G401.6 (cell line): ENCODE results near the gene MTARC2.
"Not testable (repeated sequence)": the region's sequence is repeated elsewhere in the genome, so short reads cannot be mapped to it uniquely, and the experiment has no call there.

Experiments
- FAIRE-seq: peaks from 2 replicates; lab custom pipeline; 2012; peaks lifted over from hg19 to GRCh38; lab: Jason Lieb, UNC

Gene MTARC2

DNA sequence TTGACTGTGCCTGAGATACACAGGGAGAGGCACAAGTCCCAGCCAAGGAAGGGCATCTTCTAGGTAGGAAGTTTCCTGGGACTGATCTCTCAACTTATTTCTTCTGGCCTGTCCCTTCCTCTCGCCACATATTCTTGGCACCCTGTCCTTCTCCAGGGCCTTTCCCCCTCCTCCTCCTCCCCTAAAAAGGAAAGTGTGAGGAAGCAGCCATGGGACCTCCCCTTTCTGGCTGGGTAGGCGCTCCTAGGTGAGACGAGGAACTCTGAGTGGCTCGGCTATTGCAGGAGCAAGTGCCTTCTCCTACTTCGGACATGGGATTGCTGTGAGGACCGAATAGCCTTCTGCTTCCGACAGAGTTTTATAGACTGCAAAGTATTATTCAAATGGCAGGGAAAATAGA lies 15.5 kb upstream of the MTARC2 start:
- FAIRE-seq: no peak

DNA sequence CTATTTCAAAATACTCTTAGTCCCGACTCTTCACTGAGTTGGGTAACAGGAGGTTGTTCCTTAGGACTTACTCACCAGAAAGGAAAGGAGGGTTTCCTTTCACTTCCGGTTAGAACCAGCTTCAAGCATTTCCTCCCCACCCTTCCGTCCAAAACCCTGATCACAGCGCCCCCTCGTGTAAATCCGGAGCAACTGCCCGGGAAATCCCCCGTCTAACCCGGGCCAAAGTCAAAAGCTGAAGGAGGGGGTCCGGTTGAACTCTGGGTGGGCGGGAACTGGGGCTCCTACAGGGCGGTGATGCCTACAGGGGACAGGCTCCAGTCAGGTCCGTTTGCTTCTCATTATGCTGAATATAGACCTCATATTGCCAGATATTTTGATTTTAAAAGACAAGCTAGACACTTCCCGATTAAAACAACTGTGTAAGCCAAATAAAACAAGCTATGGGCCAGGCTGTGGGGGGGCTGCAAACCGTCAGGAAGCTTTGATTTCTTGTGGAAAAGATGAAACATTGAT lies 15.0 kb upstream of the MTARC2 start:
- peak; percentile 37 for FAIRE-seq

DNA sequence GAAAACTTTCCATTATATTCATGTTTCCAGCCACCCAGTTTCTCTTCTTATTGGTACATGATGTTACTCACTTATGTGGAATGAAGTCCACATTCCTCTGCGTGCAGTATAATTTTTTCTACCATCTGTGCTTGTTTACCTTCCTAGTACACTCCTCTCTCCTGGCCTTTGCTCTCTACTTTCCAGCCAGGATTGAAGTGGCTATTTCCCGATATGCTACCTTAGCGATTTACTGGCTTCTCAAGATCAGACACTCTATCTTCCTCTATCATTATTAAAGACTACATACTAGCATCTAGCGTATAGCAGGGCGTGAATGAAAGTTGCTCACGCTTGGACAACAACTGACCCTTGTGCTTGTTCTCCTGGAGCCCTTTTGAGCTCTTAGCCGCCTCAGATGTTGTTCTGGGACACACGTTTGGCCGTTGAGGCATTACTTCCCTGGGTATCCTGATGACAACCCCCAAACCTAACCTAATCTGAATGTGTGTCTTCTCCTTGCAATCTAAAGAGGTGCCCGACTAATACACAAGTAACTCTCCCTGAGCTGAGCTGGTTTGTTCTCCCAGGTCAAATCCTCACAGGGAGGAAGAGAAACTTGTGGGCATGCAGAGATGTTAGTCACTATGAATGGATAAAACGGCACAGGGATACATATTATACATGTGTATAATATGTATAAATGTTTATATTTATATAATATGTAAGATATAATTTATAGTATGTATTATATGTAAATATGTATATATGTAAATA lies 13.4 kb upstream of the MTARC2 start:
- FAIRE-seq: no peak

DNA sequence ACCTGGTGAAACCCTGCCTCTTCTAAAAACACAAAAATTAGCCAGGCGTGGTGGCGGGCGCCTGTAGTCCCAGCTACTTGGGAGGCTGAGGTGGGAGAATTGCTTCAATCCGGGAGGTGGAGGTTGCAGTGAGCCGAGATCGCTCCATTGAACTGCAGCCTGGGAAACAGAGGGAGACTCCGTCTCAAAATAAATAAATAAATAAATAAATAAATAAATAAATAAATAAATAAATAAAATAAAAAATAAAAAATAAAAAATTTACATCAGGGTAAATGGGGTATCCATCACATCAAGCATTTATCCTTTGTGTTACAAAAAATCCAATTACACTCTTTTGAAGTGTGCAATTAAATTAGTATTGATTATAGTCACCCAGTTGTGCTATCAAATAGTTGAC lies 11.8 kb upstream of the MTARC2 start:
- FAIRE-seq: not testable (repeated sequence)

DNA sequence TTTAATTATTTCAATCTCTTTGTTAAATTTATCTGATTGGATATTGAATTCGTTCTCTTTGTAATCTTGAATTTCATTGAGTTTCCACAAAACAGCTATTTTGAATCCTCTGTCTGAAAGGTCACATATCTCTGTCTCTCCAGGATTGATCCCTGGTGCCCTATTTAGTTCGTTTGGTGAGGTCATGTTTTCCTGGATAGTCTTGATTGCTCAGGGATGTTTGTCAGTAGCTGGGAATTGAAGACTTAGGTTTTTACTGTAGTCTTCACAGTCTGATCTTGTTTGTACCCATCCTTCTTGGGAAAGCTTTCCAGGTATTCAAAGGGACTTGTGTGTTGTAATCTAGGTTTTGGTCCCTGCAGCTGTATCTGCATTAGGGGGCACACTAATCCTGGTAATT lies 6.8 kb upstream of the MTARC2 start:
- no peak for FAIRE-seq

DNA sequence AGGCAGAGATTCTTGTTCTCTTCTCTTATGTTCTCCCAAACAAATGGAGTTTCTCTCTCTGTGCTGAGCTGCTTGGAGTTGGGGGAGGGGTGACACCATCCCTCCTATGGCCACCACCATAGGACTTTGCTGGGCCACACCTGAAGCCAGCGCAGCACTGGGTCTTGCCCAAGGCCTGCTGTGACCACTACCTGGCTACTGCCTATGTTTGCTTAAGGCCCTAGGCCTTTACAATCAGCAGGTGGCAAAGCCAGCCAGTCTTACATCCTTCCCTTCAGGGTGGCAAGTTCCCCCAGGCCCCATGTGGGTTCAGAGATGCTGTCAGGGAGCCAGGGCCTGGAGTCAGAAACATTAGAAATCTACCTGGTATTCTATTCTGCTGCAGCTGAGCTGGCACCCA lies 6.3 kb upstream of the MTARC2 start:
- no peak for FAIRE-seq

DNA sequence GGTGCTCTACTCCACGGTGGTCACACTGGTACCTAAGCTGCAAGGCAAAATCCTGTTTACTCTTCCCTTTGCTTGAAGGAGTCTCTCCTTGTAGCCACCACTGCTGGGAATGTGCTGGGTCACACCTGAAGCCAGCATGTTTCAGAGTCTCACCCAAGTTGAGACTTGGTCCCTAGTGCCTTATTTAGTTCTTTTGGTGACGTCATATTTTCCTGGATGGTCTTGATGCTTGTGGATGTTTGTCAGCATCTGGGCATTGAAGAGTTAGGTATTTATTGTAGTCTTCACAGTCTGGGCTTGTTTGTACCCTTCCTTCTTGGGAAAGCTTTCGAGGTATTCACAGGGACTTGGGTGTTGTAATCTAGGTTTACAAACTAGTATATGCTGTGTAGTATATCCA lies 5.6 kb upstream of the MTARC2 start:
- no peak for FAIRE-seq

DNA sequence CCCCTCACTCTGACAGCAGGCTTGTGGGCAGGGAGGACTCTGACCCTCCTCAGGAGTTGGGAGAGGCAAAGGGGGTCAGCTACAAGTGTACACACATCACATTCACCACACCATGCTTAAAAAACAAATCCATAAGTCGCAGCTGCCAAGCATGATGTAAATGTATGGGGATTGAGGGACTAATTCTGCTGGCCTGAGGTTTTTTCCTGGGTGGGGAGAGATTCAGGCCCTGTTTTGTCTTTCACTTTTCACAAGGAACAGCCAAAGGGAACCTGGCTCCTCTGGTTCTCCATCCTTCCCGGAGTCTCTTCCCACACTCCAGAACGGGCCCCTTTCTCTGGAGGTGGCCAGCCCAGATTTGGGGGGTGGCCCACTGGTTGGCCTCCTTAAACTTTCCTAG lies 1.3 kb upstream of the MTARC2 start:
- no peak for FAIRE-seq

DNA sequence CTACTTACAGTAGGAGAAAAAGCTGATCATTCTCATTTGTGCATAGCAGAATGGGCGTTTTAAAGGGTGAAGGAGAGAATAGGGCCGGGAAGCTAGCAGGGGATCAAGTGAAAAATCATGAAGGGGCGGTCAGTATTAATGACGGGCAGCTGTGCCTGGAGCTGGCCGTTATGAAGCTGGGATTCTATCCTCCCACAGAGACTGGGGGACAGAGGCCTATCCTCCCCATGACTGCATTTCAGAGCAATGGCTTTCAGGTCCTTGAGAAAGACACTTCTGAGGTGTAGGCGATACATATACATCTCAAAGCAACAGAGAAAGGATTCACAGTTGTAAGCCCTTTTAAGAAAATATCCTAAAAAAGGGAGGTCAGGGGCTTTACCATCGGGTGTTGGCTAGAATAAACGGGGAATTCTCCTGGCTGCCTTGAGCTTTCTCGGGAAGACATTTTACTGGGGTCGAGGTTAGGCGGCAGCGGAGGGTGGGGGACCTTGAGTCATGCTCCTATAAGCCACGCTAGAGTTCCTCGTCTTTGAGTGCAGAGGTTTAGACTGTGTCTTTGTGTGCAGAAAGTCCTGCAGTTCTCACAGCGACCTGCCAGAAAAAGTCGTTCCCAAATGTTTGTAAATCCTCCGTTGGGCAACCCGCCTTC lies 559 bp upstream of the MTARC2 start:
- no peak for FAIRE-seq

DNA sequence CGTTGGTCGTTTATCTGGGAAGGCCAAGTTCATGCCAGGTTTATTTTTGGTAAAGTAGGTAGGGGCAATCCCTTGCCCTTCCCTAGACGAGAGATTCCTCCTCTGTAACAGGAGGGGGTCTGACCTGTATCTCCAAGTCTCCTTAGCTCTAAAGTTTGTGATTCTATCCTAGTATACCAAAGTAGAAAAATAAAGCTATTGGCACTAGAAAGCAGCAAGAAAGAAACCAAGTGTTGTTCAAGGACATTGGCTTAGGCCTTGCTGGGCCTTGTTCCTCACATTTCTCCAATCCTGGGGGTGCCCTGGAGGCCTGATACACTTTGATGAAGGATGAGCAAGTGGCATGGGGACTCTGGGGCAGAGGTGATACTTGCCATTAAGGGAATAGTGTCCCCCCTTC lies 814 bp downstream of the MTARC2 start:
- FAIRE-seq: no peak

DNA sequence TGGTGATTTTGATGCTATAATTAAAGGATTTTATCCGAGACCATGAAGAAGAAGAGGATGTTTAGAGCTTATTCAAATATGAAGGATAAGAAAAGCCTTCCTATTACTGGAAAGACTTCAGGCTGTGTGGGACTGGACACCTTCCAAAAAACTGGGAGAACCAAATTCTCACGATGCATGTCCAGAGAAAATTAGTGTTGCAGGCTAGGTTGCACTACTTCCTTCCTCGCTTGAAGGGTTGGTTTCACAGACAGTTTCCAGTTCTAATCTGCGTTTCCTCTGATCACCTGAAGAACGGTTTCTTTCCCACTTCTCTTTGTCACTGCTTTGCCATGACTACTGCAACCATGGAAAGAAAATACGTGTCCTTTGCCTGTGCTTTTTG lies 2.0 kb downstream of the MTARC2 start:
- no peak for FAIRE-seq

DNA sequence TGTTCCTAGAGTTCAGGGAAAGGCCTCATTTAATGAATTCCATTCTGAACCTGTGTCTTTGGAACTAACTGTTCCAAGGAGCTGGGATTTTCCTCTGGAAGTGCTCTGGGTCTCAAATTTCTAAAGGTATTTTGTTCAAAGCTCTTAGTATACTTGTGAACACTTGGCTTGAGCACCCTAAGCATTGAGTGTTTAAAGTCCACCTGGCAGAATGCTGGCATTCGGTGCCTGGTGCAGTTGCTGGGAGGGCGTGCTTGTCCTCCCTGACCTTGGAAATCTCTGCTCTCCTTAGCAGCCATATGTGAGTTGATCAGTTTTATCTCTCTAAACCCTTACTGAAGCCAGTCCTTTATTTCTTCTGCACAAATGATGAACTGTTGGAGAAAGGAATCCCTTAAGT lies 3.0 kb downstream of the MTARC2 start:
- no peak for FAIRE-seq

DNA sequence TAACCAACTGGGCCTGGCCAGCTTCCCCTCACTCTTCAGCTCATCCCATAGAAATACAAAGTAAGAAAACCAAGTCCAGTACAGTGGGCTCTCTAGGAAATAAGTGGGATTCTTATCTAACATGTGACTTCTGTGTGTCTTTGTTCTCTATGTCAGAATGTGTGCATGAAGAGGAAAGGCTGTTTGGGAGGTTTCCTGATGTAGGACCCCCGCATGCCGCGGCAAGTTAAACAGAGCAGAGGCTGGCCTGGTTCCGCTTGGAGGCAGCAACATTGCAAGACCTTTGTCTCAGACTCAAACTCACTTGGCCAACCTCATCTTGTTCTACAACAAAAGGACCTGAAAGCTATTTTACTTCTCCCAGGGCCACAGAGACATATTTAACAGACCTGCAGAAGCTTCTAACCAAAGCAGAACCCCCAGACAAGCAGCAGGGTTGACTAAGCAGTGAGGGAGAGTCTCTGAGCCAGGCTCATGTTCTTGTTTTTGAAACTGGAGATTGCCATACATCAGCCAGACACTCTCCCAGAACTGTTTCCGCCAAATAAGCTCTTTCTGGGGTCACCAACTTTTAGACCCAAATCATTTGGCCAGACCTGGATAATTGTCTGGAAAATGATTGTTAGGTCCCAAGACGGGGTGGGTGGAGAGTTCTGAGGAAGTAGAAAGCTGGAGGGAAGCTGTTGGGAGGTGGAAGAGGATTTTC lies 6.2 kb downstream of the MTARC2 start:
- FAIRE-seq: no peak

DNA sequence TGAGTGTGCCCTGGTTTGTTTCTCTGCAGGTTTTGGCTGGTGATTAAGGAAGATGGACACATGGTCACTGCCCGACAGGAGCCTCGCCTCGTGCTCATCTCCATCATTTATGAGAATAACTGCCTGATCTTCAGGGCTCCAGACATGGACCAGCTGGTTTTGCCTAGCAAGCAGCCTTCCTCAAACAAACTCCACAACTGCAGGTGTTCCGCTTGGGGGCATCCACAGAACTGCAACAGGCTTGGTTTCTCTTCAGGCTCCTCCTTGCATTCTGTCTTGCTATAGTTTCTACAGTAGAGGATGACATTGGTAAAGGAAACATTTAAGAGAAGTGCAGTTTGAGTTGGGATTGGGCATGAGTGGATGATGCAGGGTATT lies 6.8 kb downstream of the MTARC2 start:
- no peak for FAIRE-seq

DNA sequence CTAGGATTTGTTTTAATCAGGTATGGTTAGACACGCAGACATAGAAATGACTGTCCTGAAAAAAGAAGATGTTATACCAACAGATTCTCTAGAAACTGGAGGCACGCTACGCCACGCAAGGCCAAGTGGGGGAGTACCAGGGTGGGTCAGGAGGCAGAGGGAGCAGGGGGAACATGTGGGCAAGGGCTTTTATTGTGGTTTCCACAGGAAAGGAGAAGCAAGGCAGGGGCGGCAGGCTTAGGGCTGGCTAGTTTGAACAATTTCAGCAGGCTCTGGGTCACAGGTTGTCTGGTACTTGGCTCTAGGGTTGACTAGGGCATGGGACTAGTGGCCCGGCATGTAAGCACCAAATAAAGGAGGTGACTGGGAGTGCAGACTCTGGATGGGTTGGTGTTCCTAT lies 7.2 kb downstream of the MTARC2 start:
- no peak for FAIRE-seq

DNA sequence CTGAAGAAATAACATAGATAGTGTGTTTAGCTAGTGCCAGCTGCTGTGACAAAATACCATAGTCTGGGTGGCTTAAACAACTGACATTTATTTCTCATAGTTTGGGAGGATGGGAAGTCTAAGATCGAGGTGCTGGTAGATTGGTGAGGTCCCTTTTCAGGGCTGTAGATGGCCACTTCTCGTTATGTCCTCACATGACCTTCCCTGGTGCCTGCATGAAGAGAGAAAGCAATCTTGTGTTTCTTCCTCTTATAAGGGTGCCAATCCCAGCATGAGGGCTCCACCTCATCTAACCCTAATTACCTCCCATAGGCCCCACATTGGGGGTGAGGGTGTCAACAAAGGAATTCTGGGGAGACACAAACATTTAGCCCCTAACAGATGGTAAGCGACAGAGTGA lies 9.3 kb downstream of the MTARC2 start:
- FAIRE-seq: no peak

DNA sequence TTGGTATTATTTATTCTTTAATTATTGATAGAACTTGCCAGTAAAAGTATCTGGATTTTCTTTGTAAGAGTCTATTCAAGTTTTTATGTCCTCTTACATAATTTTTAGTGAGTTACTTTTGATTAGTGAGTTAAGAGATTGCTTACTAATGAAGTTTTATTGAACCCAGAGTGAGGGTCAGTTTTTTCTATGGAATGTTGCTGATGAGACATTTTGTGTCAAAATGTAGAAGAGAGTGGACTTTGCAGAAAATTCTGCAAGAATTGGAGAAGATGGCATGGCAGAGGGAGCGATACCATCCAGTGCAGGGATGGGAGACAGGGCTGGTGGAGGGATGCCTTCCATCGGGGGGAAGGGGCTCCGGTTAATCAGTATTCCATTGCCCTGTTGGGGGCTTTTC lies 11.0 kb downstream of the MTARC2 start:
- FAIRE-seq: no peak

DNA sequence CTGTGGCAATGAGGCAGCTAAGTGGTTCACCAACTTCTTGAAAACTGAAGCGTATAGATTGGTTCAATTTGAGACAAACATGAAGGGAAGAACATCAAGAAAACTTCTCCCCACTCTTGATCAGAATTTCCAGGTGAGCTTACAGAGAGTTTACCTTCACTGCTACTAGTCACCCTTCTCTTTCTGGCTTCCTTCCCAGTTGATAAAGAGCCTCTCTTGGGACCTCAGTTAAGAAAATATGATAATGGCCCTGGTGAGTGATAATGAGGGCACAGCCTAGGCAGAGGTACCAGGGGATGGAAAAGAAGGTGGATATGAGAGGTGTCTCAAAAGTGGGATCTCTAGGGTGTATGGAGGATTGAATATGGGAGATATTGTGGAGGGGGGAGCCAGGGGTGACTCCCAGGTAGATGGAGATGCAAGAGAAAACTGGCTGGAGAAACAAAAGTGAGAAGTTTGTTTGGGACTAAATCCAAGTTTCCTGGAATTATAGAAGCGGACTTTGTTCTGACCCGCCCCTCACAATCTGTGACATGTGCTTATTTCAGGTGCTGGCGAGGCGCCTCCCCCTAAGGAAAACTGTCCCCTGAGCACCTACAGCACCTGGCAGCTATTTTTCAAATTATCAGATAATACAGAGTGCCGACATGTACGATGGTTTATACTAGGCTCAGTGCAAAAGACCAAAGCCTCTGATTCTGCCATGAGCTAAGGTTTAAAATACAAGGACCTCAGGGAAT lies 13.7 kb downstream of the MTARC2 start:
- no peak for FAIRE-seq

DNA sequence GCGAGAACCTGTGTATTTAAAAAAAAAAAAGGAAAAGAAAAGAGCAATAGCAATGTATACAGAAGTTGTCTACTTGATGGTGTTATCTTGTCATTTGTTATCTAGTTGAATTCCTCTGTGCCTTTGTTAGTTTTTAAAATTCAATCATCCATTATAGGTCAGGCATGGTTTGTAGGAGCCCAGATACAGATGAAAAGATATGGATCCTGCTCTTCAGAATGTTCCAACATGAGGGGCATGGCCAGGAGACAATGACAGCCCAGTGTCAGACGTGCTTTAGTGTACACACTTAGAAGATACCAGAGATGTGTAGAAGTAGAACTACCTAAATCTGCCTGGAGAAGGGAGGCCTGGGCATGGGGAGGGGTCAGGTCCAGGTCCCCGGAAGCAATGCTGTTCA lies 16.6 kb downstream of the MTARC2 start:
- FAIRE-seq: no peak

DNA sequence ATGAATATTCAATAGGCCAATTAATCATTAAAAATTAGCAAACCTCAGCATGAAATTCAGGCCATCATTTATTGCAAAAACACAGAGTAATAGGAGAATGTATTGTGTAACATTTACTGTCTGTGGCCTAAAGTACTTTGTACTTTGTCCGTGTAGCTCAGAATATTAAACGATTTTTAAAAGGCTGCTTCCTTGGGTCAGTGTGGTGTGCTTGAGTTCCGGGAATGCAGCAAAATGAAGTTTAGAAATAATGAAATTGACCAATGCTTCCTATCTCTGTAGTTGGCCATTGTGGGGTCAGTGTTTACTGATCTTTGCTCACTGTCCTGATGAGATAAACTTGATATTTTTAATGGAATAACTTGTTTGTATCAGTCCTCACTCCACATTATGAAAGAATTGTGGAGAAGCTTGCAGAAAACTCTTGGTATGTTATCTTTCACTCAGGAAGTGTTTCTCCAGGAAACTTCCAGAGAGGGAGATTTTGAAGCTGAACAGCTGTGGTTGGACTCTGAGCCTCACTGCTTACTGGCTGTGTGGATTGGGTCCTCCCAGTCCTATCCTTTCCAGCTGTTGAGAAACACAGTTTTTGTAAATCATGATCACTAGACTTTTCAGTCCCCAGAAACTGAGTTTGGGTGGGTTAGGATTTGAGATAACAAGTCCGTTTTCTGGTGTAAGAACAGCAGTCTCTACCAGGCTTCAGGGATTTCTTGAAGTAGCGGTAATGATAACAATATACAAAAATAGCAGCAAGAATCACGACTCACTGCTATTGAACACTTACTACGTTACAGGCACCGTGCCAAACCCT lies 19.4 kb downstream of the MTARC2 start:
- FAIRE-seq: no peak

DNA sequence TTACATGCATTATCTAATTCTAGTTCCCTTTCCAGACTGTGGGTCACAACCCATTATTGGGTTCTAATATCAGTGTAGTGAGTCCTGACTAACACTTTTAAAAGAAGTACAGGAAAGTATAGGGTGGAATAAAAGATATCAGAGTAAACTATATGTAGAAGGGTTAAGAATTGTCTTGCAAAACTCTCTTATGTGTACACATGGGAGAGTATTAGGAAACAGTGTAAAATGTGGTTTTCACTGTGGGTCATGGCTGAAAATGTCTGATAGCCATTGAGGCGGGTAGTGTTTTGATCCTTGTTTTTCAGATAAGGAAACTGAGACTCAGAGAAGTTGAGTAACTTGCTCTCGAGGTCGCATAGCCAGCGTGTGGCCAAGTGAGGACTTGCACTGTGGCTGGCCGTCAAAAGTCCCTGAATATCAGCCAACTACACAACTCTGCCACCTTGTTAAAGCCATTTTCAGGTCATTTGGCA lies 20.0 kb downstream of the MTARC2 start:
- no peak for FAIRE-seq

DNA sequence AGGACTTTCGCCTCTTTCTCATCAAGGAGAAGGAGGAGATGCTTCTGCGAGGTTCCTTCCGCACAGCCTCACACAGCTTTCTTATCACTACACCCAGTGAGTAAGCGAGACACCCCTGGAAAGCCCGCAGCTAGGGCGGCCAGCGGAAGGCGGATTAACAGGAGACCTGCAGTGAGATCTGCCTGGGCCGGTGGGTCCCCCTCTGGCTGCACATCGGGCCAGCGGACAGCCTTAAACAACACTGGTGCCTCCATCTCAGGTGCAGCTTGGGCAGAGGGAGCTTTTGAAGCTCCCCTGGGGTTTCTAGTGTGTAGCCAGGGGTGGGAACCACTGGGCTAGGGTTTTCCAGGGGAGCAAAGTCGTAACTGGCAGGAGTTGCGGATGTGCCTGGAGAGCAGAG lies 21.1 kb downstream of the MTARC2 start:
- no peak for FAIRE-seq
